GM12892 (cell line): Measurements from ENCODE around the gene FAM222A.

Source experiments
- DNase-seq: peaks from one replicate; pipeline ENCODE4 v3.0.0; 2011; ENCODE audit not compliant: insufficient read length
- FAIRE-seq: peaks from 2 replicates; lab custom pipeline; 2011; peaks lifted over from hg19 to GRCh38; lab: Jason Lieb, UNC
- POLR2A ChIP-seq: IDR thresholded peaks from 2 replicates; pipeline ENCODE4 v1.6.1; 2011; ENCODE audit warnings: low read depth, low read length, control low read depth
- POLR2AphosphoS5 ChIP-seq: IDR thresholded peaks from 2 replicates; pipeline ENCODE4 v1.6.1; 2011; ENCODE audit warnings: low read depth, low read length, control low read depth
- TAF1 ChIP-seq: IDR thresholded peaks from 2 replicates; pipeline ENCODE4 v1.6.1; 2011; ENCODE audit warnings: low read depth, mild to moderate bottlenecking, control low read depth, low read length, borderline replicate concordance

Gene FAM222A

DNA sequence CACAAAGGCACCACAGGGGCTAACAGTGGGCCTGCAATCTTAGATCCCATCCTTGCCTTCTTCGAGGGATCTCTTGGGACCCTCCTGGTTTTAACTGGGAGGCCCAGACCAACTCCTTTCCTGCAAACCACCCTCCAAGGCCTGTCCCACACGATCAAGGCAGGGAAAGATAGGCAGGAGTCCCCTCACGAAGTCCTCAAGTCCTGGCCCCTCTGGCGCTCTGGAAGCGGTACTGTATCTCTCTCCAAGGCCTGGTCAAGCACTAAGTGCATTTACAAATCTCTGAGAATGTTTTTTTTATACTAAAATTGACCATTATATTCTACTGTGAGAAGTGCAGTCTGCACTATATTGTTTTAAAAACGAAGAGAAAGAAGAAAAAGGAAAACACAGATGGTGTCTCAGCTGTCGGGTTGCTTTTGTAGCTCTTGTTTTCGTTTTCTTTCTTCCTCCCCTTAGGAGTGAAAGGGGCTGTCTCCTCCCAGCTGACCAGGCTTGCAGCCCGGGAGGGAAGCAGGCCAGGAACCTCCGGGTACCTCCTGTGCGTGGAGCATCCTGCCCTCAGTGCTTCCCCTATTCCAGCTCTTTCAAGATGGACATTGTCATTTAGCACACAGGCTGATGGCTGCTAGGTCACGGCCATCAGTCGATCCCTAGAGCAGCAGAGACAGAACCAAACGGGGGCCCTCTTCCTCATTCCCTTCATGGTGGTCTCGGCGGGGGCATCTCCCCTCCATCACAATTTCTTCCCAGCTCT, 56.7 kb downstream of the FAM222A start:
- TF ChIP-seq POLR2A: no peak
- TF ChIP-seq POLR2AphosphoS5: no peak
- no peak for TF ChIP-seq TAF1
- no peak for DNase-seq
- FAIRE-seq: no peak

DNA sequence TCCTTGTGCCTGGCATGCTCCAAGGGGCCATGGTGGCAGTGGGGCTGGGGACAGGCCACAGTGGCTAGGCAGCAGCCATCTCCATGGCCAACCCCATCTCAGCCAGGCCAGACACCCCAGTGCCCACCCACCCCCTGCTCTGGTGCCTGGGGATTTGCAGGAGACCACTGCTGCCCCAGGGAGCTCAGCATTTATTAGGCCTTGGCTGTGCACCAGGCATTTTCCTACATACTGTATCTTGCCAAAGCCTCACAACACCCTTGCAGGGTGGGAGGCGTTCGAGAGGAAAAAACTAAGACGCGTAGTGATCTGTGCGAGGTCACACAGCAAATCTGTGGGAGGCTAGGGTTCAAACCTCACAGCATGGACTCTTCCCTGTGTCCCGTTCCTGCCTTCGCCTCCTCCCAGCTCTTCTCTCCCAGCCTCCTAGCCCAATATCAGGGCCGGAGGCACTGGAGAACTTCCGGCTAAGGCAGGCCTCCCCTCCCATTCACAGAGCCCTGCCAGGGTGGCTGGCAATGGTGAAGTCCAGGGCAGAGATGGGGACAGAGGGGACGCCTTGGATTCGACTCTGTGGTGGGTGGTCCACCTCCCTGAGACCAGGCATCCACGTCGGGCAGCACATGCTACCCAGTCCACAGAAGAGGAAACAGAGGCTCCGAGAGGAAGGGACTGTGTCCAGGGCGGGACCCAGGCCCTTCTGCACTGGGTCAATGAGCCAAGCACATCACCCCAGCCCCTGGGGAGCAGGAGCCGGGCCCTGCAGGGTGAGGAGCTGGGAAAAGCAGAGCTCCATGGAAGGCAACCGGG, 57.4 kb downstream of the FAM222A start:
- FAIRE-seq (no peak), DNase-seq (no peak)
- TF ChIP-seq TAF1 (no peak), POLR2AphosphoS5 (no peak), POLR2A (no peak)

DNA sequence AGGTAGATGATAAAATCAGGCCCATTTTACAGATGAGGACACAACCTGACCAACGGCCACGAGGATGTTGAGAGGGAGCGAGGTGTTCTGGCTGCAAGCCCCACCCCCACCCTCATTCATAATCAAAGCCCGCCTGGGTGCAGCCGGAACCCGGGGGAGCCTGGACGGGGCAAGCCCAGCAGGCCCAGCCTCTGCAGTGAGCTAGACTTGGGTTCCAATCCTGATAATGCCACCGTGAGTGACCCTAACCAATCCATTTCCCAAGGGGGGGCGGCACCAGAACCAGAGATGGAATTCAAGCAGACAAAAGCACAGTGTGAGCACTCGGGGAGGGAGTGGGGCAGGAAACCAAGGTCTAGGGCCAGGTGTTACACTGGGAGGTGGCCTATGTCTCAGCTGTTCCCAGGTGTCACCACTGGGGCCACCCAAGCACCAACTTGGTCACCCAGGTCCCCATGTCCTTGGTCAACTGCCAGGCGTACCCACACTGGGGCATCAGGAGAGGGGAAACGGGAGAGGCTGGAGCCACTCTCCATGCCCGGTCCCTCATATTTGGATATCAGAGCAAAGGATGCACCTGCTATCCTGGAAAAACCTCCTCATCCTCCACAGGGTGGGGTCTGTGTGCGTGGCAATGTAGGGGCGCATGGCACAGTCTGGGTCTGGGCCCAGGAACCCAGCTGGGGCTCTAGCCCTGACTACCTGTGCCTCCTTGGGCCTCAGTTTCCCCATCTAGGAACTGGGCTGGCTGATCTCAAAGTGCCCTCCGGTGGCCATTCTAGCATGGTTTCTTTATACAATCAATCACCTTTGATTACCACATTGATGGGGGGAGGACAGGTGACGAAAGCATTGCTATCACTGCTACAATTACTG, 58.4 kb downstream of the FAM222A start:
- TF ChIP-seq POLR2AphosphoS5 (no peak), POLR2A (no peak), TAF1 (no peak)
- FAIRE-seq: no peak
- DNase-seq: no peak

DNA sequence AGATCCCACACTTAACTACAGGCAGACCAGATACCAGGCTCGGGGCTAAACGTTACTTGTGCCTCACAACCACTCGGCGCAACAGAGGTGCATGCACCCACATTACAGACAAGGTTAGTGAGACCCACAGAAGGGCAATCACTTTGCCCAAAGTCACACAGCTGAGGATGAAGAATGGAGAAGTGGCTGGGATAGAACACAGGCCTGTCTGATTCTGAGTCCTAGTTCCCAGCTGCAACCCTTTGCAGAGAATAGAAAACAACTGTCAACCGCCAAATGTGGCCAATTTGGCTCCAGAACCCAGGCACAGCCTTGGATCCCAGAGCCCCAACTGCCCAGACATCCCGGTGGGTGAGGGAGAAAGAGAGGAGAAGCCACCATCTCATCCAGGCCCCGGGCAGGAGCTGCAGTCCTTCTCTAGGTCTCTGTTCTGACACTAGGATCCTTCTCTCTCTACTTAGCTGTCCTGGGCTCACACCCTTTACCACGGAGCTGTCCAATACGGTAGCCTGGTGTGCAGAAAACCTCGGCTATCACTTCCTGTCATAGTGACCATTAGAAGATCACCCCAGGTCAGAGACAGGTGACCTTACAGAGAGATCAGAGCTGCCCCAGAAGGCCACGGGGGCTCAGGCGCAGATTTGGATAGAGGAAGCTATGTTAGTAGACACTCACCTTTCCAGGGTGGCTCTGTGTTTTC, 59.1 kb downstream of the FAM222A start:
- FAIRE-seq (no peak), DNase-seq (no peak)
- no peak for TF ChIP-seq POLR2AphosphoS5
- TF ChIP-seq POLR2A: no peak
- no peak for TF ChIP-seq TAF1

DNA sequence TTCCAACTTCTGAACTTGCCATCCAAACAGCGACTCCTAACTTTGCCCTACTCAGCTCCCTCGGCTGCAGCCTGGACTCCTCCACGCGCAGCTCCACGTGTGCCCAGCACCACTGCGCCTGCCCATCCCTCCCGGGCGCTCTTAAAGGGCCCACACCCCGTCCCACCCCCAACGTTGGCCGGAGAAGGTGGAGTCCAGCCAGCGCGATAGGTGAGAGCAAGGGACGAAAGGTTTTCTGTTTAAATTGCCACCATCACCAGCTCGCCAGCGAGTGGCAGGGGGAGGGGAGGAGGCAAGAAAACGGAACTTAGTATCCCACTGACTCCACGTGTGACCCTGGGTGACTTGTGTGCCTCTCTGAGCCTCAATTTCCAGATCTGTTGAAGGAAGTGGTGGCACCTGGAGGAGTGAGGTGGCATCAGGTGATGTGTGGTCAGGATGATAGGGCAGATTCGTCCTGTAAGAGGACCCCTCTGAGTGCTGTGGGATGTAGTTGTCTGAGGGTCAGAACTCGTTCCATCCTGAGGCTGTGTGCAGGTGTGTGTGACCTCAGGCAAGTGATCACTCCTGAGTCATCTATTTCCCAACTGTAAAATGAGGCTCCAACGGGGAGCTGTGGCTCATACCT, 59.9 kb downstream of the FAM222A start:
- DNase-seq (no peak), FAIRE-seq (no peak)
- TF ChIP-seq TAF1 (no peak), POLR2AphosphoS5 (no peak), POLR2A (no peak)

DNA sequence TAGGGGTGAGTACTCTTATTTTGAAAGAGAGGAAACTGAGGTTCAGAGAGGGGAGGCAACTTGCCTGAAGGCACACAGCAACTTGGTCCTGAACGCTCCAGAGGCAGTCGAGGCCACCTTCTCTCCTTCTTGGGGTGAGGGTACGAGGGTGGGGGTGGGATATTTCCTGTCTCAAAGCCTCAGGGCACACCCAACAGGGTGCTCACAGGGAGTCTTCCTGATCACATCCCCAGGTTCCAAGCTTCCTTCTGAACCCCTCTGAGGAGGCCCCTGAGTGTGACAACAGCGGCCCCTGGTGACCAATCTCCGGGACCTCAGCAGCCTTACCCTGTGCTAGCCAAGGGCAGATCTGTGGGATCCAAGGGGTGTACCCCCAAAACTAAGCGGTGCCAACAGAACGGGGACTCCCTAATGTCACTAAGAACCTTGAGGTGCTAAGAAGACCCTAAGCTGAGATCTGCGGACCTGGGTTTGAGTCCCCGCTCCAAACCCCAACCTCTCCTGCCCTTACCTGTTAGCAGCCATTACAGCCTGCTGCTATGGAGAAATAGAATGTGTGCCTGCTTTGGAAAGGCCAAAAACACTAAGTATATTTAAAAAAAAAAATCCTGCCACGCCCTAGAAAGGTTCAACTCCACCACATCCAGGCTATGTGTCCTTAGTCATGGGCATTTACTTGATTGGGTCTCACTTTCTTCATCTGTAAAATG, 61.7 kb downstream of the FAM222A start:
- FAIRE-seq (peak; percentile 21), DNase-seq (peak; percentile 67)
- no peak for TF ChIP-seq POLR2AphosphoS5
- TF ChIP-seq TAF1: no peak
- TF ChIP-seq POLR2A: no peak

DNA sequence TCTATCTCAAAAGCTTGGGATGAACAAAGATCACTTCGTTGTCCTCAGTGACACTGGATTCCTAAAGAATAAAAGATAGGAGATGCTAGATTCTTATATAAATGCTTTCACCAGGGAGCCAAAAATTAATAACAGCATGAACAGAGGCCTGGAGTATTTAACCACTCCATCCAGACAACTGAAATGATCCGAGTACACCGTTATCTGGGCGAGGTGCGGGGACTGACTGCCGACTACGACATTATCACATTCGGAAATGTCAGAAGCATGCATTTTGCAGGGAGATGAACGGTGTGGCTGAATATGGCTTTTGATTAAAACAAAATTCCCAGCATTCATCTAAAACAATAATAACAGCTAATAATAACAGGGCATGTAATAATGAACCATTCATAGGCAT, 63.0 kb downstream of the FAM222A start:
- FAIRE-seq (no peak), DNase-seq (no peak)
- TF ChIP-seq TAF1: no peak

DNA sequence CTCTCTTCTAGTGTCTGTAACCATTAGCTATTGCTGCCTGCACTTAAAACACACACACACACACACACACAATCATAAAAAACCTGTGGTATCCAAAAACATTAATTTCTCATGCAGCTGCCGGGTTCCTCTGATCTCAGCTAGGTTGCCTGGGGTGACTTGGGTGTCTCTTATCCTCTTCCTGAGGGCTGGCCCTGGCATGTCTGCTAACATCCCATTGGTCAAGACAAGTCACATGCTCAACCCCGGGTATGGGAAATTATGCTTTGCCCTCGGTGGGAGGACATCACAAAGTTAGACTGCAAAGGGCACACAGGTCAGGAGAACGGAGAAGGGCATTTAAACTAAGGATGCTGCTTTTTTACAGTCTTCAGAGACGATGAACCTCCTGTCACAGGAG, 63.9 kb downstream of the FAM222A start:
- DNase-seq (peak; percentile 54), FAIRE-seq (no peak)
- TF ChIP-seq POLR2A: no peak
- no peak for TF ChIP-seq POLR2AphosphoS5
- TF ChIP-seq TAF1: no peak

DNA sequence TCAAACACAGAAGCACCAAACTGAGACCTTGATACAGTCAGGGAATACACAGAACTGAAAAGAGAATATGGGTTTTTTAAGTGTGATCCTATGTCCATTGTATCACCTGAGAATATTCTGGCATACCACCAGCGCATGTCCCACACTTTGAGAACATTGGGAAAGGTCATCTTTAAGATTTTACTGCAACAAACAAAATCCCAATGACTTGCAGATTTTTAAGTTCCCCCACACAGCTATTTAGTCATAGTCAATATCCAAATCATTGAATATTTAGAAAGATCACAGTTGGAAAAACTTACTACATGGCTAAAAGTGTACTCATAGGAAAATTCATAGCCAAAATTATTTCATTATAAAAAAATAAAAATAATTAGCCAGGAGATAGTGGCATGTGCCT, 65.1 kb downstream of the FAM222A start:
- FAIRE-seq (no peak), DNase-seq (no peak)
- TF ChIP-seq TAF1: no peak
- no peak for TF ChIP-seq POLR2A
- no peak for TF ChIP-seq POLR2AphosphoS5

DNA sequence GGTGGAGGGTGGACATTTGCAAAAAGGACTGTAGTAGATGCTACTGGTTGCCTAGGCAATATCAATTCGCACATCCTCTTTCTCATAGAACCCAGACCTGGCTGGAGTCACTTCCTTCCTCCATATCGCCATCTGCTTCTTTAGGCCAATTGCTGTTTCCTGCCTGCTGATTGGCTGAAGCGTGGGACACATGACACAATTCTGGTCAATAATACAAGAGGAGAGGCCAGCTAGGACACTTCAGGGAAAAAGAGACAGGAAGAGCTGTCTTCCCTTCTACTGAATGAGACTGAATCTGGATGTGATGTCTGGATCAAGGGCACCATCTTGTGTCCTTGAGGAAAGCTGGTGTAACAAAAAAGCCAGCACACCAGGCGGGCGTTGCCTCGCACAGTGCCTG, 65.8 kb downstream of the FAM222A start:
- TF ChIP-seq TAF1: no peak
- FAIRE-seq: no peak
- DNase-seq: no peak
